CD4-positive, alpha-beta T cell (primary cell): ENCODE data around the gene CDH4. TPM values are rescaled to one million over a fixed set of nuclear protein-coding genes. Genes with fewer than 3 reads are reported as not detected.

Experiments
- ATAC-seq: fragments of 200-7000 bp; cut with Tn5 transposase; one replicate; pipeline ENCODE4 v1.10.0; 2022; ENCODE audit warnings: mild to moderate bottlenecking; ENCODE audit not compliant: poor library complexity
- CTCF ChIA-PET: fragments of 350-600 bp; sonication (Branson Sonifier 250); formaldehyde crosslinking; loops from one replicate; lab custom pipeline; 2021; ENCODE audit warnings: antibody characterized with exemption, inconsistent platforms; lab: Charles Lee
- POLR2A ChIA-PET: fragments of 350-600 bp; sonication (Branson Sonifier 250); formaldehyde crosslinking; loops from one replicate; lab custom pipeline; 2021; ENCODE audit warnings: antibody characterized with exemption, inconsistent platforms; lab: Charles Lee
- DNase-seq, 14 experiments: peaks; one replicate each; pipeline ENCODE4 v3.0.0-alpha.2; 2013 to 2020; ENCODE audit warnings: mixed read lengths in 2 of 14
- H3K27ac ChIP-seq, 2 donors: one replicate each; pipeline versions ENCODE4 v1.5.1 to v1.7.0; 2013; ENCODE audit warnings: low read length in 2 of 2, low read depth in 1 of 2, mild to moderate bottlenecking in 1 of 2
- H3K27me3 ChIP-seq, 2 experiments: 1 replicate in 1 of 2; 2 replicates in 1 of 2; pipeline versions ENCODE4 v1.6.1 to v1.7.0; 2013; ENCODE audit warnings: low read length in 2 of 2, control low read depth in 1 of 2, mild to moderate bottlenecking in 1 of 2, moderate library complexity in 1 of 2; ENCODE audit not compliant: insufficient read depth in 2 of 2, control insufficient read depth in 1 of 2
- H3K36me3 ChIP-seq: one replicate; pipeline ENCODE4 v1.6.1; 2013; ENCODE audit warnings: low read length, control low read depth; ENCODE audit not compliant: insufficient read depth
- H3K4me1 ChIP-seq: one replicate; pipeline ENCODE4 v1.6.1; 2013; ENCODE audit warnings: low read length, control low read depth; ENCODE audit not compliant: insufficient read depth
- H3K4me3 ChIP-seq: one replicate; pipeline ENCODE4 v1.5.1; 2013; ENCODE audit warnings: mild to moderate bottlenecking, low read length, moderate library complexity
- H3K9me3 ChIP-seq, 2 experiments: 1 replicate in 1 of 2; 2 replicates in 1 of 2; pipeline versions ENCODE4 v1.6.1 to v1.7.0; 2013; ENCODE audit warnings: low read length in 2 of 2, mild to moderate bottlenecking in 2 of 2, control low read depth in 1 of 2, moderate library complexity in 1 of 2; ENCODE audit not compliant: control insufficient read depth in 1 of 2, insufficient read depth in 1 of 2
- H3K27ac Mint-ChIP-seq: one replicate; pipeline ENCODE4 v1.8.0; 2020; ENCODE audit warnings: mixed read lengths
- H3K27me3 Mint-ChIP-seq: one replicate; pipeline ENCODE4 v1.8.0; 2021; ENCODE audit warnings: mixed read lengths
- H3K36me3 Mint-ChIP-seq: one replicate; pipeline ENCODE4 v1.8.0; 2021; ENCODE audit warnings: low read depth, mixed read lengths
- H3K4me1 Mint-ChIP-seq: one replicate; pipeline ENCODE4 v1.8.0; 2021; ENCODE audit warnings: low read depth, mixed read lengths
- H3K4me3 Mint-ChIP-seq: one replicate; pipeline ENCODE4 v1.8.0; 2020; ENCODE audit warnings: mild to moderate bottlenecking, mixed read lengths
- H3K9me3 Mint-ChIP-seq: one replicate; pipeline ENCODE4 v1.8.0; 2020; ENCODE audit warnings: mixed read lengths
- intact Hi-C, 2 experiments: fragments of 100-400 bp; cut with DNase I in 1 of 2; cut with micrococcal nuclease in 1 of 2; formaldehyde crosslinking; loops; one replicate each; pipeline versions ENCODE4 v1.15.1 to v1.9.0; 2023 to 2025; cut with DNase I, micrococcal nuclease
- total RNA-seq, 174 experiments: library from RNA in 2 of 174; stranded (reverse) in 2 of 174; gene quantifications; one replicate each; pipeline ENCODE4 v1.2.3 and lab custom pipeline; 2021 to 2026
- TF ChIP-seq, protein P1 (sequence below): fragments of 200-600 bp; IDR thresholded peaks from one replicate; pipeline ENCODE4 v1.8.0; 2022; ENCODE audit warnings: antibody characterized with exemption, mild to moderate bottlenecking

CDH4 gene
- total RNA-seq, 2 experiments from 2014 or later, result 0.11 TPM

DNA sequence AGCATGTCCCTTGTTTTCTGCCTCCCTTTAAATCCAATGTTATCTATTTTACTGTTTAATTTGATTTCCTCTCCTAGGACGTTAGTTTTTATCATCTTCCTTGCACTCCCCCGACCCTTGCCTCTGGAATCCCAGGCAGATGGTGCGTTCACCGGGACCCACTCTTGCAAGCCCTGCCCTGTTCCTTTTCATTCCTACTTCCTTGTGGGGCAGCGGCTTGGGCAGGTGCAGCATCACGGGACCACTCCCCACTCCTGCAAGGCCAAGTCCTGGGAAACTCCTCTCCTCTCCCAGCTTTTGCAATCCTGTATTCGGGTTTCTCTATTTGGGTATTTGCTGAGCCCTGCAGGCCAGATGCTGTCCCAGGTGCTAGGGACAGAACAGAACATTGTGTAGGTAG lies 5.8 kb upstream of the CDH4 start:
- intact Hi-C loops, result no loop called here
- Histone ChIP-seq H3K4me3 (no peak overlapping the region), H3K36me3 (no peaks in the 10 kb centered on the region), H3K4me1 (no peaks in the 10 kb centered on the region), H3K27me3 (peaks cover 14 to 15% of the 10 kb centered on the region in 2 experiments), H3K27ac (no peak overlapping the region), H3K9me3 (no peaks in the 10 kb centered on the region)
- Mint-ChIP-seq H3K9me3 (no peaks in the 10 kb centered on the region), H3K36me3 (no peaks in the 10 kb centered on the region), H3K27ac (no peak overlapping the region), H3K27me3 (peaks cover 28% of the 10 kb centered on the region), H3K4me3 (no peak overlapping the region), H3K4me1 (no peaks in the 10 kb centered on the region)
- DNase-seq (no peak), ATAC-seq (no peak)
- ChIA-PET CTCF (no interaction called here), POLR2A (no interaction called here)
- TF ChIP-seq, protein P1, sequence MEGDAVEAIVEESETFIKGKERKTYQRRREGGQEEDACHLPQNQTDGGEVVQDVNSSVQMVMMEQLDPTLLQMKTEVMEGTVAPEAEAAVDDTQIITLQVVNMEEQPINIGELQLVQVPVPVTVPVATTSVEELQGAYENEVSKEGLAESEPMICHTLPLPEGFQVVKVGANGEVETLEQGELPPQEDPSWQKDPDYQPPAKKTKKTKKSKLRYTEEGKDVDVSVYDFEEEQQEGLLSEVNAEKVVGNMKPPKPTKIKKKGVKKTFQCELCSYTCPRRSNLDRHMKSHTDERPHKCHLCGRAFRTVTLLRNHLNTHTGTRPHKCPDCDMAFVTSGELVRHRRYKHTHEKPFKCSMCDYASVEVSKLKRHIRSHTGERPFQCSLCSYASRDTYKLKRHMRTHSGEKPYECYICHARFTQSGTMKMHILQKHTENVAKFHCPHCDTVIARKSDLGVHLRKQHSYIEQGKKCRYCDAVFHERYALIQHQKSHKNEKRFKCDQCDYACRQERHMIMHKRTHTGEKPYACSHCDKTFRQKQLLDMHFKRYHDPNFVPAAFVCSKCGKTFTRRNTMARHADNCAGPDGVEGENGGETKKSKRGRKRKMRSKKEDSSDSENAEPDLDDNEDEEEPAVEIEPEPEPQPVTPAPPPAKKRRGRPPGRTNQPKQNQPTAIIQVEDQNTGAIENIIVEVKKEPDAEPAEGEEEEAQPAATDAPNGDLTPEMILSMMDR, result no peak

DNA sequence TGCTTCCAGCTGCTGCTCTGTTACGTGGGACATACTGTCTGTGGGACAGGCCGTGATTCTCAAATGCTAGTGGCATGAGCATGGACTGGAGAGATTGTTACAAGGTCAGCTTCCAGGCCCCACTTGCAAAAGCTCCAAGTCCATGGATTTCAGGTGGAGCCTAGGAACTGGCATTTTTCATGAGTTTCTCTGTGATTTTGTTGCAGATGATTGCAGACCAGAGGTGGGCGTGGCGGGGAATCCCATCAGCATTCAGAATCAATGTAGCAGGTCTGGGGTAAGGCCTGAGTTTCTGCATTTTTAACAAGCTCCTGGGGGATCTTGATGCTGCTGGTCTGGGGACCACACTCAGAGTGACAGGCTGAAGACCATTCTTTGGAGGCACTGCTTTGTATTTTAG lies 2.4 kb upstream of the CDH4 start:
- CTCF ChIA-PET, result no interaction called here

DNA sequence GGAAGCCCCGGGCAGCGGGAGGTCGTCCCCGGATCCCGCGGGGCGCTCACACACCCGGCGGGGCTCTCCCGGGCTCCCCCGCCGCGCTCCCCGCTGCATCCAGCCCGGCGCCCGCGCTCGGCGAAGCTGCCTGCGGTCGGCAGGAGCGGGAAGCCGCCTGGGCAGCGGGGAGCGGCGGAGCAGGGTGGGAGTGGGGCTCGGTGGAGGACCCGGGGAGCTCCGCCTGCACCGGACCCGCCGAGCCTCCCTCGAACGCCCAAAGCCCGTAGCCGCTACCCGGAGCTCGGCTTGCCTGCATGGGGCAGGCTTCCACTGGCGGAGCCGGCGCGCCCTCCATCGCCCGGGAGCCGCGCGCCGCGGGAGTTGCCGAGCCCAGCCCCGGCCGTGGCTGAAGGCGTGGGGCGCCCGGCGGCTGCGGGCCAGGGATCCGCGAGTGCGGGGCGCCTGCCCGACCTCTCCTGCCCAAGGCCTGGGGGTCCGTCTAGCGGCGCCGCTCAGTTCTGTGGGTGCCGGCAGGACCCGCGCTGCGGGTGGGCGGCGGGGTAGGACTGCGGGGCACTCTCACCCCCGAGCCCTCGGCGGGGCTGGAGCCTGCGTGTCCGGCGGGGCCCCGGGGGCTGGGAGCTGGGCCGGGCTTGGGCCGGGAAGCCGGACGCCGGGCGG lies 671 bp downstream of the CDH4 start:
- ChIA-PET CTCF (no interaction called here), POLR2A (no interaction called here)
- no peak for DNase-seq
- H3K9me3 Mint-ChIP-seq, result no peaks in the 10 kb centered on the region
- Histone ChIP-seq H3K4me1 (peaks cover 2% of the 10 kb centered on the region), H3K9me3 (peaks cover 0 to 21% of the 10 kb centered on the region in 2 experiments), H3K27me3 (peaks cover 31 to 48% of the 10 kb centered on the region in 2 experiments), H3K4me3 (no peak overlapping the region), H3K36me3 (no peaks in the 10 kb centered on the region), H3K27ac (no peak overlapping the region)
- no peaks in the 10 kb centered on the region for H3K4me1 Mint-ChIP-seq
- no peak for ATAC-seq
- peaks cover 65% of the 10 kb centered on the region for H3K27me3 Mint-ChIP-seq
- no peak overlapping the region for H3K27ac Mint-ChIP-seq
- TF ChIP-seq, protein P1, result no peak
- H3K4me3 Mint-ChIP-seq, result no peak overlapping the region
- H3K36me3 Mint-ChIP-seq, result no peaks in the 10 kb centered on the region
- intact Hi-C loops, result no loop called here

More for the DNA sequence above, 2.4 kb upstream of the CDH4 start:
- Histone ChIP-seq H3K4me3 (no peak overlapping the region), H3K27me3 (peaks cover 28 to 29% of the 10 kb centered on the region in 2 experiments), H3K36me3 (no peaks in the 10 kb centered on the region), H3K4me1 (peaks cover 2% of the 10 kb centered on the region), H3K9me3 (peaks cover 0 to 16% of the 10 kb centered on the region in 2 experiments), H3K27ac (no peak overlapping the region)
- ATAC-seq, result no peak
- POLR2A ChIA-PET, result no interaction called here
- intact Hi-C loops, result no loop called here
- Mint-ChIP-seq H3K27me3 (peaks cover 39% of the 10 kb centered on the region), H3K9me3 (no peaks in the 10 kb centered on the region), H3K4me1 (no peaks in the 10 kb centered on the region), H3K4me3 (no peak overlapping the region), H3K27ac (no peak overlapping the region), H3K36me3 (no peaks in the 10 kb centered on the region)
- no peak for DNase-seq
- TF ChIP-seq, protein P1, result no peak
